ENCODE measurements around the gene NSD2.
"Not testable (repeated sequence)": the region's sequence is repeated elsewhere in the genome, so short reads cannot be mapped to it uniquely, and the experiment has no call there.

NSD2 gene

DNA sequence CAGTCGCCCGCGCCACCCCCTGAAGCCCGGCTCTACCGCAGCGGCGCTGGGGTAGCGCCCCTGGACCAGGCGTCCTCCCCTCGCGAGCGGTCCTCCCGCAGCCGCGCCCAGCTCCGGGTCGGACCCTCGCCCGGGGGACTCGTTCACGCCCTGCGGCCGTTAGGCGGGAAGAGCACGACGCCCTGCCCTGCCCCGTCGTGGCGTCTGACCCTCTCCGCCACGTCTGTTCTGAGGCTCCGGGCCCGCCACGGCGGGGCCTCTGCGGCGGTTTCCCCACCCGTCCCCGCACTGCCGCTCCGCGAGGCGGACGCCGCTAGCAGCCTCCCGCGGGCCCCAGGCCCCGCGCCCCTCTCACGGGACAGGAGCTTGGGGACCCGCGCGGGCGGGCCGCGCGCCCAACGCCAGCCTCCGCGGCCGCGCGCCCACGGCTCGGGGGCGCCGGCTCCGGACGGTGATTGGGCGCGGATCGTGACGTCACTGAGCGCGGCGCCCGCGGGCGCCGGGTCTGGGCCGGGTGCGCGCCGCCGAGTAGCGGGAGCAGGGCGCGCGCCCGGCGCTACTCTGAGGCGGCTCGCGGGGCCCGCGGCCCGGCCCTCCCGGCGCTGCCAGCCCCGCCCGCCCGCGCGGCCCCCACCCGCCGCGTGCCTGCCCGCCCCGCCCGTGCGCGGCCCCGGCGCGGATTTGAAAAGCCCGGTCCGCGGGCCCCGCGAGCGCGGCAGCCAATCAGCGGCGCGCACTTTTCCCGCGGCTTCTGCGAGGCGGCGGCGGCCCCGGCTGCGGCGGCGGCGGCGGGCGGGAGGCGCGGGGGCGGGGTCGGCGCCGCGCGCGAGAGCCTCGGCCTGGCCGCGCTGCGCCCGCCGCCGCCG lies at the start of gene NSD2:
NSD2 (plus strand) TSS at position 816 of the 866 bp plus-strand sequence. CDS start 29,262 bp downstream, outside the sequence.
- peak; percentile 90 for DNase-seq

DNA sequence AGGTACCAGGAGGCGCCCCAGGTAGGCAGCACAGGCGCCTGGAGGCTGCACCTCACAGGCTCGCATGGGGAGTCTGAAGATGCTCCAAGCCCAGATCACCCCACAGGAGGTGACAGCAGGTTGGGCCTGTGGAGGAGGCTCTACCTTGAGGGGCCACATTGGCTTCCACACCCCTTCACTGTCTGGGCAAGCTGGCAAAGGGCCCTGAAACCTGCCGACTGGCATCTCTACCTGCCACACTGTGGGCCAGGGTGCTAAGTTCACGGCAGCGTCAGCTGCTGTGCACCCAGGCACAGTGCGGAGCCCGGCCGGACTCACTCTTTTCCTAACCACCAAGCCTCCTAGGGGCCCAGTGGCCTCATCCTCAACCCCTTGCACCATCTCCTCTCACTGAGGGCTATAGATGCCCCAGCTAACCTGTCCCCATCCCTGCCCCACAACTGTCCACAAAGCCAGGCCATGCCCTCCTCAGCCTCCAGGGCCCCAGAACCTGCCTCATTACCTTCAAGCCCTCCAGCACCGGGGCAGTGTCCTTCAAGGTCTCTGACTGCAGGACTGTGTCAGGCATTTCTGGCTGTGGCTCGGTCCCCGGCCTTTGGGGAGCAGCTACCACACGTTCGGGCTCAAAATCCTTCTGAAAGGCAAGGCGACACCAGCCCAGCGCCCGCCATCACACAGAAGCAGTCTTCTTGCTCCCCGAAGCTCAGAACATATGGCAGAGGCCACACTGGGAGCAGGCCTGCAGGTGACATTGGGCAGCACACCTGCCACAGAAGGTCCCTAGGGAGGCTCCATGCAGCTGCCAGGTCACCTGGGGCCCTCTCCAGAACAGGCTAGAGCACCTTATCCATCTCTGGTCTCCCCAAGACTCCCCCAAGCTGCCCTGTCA lies 49.3 kb upstream of the NSD2 start:
- DNase-seq, result no peak

DNA sequence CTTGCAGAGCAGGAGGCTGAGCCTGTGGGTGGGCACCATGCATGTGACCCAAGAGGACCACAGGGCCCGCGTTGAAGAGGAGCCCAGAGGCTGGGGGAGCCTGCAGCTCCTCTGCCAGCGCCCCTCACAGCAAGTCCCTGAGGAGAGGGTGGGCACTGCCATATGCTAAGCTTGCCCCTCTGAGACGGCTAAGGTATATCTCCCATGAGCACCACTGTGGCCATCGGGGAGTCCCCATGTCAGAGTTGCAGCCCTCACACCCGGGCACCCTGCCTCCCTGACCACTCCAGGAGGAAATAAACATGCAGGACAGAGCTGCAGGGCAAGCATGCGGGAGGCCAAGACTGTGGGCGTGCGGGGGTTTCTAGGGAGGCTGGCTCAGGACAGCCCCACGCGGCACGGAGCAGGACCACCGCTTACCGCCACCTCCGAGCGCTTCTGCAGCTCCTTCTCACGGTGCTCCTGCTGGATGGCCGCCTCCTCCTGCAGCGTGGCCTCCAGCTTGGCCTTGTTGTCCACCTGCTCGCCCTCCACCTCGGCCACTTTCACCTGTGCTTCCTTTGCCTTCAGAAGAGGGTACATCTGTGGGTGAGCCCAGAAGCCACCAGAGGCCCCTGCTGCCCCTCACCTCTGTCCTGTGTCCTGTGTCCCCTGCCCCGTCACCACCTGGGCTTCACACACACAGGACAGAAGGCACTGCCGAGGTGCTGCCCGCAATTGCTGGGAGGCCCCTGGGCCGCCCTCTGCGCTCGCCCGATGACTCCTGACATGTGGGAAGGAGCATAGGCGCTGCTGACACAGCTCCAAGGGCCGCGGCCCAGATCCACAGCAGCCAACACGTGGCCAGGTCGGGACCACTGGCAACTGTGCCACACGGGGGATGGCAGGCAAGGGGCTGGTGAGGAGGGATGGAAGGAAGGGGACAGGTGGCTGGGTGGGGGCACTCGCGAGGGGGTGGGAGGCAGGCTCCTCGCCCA lies 48.3 kb upstream of the NSD2 start:
- no peak for DNase-seq

DNA sequence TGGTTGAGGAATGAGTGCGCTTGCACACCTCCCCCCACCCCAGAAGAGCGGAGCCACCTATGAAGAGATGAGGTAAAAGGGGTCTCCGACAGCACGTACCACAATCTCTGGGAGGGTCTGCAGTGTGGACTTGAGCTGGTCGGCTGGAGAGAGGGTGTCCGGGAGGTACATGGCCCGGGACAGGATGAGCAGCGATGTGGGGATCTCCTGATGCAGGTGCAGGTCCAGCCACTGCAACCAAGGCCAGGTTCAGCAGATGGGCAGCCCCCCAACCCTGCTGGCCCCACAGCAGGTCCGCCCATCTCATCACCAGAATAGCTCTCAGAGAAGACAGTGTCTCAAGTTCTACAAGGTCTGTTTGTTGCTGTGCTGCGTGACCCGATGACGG lies 47.7 kb upstream of the NSD2 start:
- DNase-seq, result no peak

DNA sequence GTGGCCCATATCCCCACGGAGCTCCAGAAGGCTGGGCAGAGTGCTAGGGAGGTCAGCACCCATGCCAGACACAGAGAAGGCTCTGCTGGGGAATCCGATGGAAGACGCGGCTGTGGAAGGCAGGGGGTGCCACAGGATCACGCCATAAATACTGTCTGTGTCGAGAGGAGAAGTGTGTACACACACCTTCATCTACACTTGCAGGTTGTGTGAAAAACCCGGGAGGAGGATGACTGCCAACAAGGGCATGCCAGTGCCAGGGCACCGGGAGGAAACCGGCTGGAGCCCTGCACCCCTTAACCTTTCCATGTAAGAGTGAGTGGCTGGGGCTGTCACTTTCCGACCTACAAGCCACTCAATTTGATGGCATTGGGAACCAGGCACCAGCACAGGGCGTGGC lies 46.4 kb upstream of the NSD2 start:
- no peak for DNase-seq

DNA sequence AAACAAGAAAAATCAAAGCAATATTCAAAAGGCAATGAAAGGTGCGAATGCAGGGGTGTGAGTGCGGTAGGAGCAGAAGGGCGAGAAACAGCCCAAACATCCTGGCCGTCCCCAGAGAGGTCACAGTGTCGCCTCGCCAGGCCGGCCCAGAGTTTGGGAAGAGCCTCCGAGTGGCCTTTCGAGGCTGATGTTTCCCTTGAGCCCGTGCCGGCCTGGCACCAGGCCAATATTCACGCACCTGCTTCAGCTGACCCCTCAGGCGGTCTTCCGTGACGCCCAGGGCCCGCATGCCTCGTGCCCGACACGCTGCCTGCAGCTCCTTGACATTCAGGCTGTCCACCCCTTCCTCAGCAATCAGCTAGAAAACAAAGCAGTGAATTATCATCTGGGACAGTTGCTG lies 45.9 kb upstream of the NSD2 start:
- no peak for DNase-seq

DNA sequence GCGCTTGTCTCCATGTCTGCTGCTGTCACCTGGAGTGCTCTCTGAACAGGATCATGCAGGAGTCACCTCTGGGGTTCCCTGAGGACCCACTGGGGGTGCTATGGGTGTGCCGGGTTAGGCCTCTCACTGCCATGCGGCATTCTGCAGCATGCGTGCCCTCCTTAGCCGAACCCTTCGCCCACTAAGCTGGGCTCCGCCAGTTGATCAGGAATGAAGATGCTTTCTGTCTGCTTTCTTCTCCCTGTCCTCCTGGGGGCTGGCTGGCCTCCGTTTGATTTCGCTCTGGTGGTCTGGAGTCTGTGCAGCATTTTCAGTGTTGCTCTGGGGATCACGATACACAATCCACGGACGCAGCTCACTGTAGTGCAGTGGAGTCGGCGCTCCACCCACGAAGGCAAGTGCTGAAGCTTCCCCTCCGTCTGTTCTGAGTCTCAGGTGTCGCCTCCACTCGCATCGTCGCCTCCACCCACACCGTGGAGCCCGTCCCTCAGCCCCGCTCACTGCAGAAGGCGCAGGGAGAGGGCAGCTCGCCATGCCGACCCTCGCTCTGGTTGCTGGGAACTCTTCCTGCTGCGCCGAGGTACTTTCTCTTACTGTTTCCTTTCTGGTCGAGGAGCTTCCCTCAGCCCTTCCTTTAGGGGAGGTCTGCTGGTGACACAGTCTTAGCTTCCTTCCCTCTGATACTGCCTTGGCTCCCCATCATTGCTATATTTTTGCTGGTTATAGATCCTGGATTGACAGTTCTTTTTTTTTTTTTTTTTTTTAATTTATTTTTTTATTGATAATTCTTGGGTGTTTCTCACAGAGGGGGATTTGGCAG lies 44.5 kb upstream of the NSD2 start:
- no peak for DNase-seq

DNA sequence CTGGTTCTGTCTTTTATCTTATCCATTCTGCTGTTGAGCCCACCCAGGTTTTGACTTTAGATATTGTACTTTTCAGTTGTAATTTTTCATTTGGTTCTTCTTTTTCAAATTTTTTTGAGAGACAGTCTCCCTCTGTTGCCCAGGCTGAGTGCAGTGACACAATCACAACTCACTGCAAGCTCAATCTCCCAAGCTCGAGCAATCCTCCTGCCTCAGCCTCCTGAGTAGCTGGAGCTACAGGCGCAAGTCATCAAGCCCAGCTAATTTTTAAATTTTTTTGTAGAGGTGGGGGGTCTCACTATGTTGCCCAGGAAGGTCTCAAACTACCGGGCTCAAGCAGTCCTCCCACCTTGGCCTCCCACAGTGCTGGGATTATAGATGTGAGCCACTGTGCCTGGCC lies 41.0 kb upstream of the NSD2 start:
- no peak for DNase-seq

DNA sequence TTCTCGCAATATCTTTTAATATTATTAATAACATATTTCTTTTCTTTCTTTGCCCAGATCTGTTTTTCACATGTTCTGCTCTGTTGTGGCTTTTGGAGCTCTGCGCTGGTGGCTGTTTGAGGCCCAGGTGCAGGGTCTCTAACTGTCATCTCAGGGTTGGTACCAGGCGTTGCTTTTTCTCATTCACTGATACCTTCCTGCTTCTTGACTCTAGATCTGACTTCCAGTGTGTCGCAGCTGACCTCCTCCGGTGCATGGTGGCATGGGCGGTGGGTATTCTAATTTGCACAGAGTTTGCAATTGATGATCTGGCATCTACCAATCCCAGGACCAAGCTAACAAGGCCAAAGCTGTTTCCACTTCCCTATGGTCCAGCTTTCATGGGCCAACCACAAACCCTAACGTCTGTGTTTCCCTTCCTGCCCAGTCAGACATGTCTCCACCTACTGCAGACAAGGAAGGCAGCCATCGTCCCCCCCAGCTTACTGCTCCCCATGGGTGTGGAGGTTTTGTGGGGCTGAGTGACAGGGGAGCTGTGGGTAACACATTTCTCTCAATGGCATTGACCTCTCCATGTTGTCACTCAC lies 40.5 kb upstream of the NSD2 start:
- DNase-seq, result no peak

DNA sequence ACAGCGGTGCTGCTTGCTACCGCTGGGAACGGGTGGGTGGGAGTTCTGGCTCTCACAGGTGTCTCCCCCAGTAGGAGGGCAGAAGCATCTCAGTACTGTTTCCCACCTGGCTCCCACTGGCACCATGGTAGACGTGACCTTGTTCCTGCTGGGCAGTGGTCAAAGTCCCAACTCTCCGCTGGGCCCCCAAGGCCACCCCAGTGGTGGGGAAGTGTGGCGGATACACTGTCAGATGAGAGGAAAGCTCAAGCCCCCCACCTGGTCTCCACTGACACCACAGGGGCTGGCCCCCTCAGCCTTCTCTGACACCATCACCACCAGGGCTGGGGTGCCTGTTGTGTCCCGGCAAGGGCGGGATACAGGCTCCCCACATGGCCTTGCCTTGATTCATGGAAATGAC lies 39.9 kb upstream of the NSD2 start:
- DNase-seq, result no peak

DNA sequence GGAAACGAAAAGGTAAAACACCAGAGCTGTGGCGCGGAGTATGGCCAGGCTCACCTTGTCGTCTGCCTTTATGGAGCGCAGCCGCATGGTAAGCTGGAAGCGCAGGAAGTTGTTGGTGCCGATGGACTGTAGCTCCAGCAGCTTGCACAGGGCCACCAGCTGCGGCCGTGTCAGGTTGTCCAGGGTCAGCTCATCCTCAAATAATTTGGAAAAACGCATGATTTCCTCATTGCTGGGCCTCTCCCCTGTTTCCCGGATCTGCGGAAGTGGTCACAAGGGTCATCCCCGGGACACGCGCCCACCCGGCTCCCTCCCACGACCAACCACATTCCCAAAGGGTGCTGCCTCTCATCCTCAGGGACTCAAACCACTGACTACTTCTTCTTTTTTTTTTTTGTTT lies 38.5 kb upstream of the NSD2 start:
- DNase-seq, result no peak

DNA sequence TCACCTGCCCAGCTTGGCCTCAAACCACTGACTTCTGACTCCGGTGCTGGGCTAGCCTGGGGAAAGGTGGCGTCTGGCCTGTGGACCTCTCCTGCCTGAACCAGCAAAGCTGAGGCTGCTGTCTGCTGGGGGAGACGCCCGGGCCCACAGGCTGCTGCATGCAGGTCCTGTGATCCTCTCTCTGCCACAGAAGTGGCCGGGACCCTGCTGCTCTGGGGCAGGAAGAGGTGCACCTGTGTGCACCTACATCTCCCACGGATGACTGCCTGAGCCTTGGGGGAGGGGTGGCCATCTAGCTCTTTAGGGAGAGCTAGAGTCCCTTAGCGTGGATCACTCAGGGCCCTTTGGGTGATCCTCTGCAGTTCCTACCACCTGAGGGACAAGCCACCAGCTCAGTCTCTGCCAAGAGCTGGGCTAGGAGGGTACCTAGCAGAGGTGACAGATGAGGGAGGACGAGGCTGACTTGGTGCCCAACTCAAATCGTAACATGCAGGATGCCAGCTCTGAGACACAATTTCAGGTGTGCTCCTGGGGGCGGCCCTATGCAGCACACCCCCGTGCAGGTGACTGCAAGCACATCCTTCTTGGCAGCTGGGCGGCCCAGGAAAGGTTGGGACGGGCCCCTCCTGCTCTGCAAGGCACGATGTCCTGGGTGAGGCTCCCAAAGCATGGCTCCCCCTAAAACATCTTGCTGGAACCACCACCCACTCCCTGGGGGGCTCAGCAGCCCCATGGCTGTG lies 37.7 kb upstream of the NSD2 start:
- DNase-seq, result no peak

DNA sequence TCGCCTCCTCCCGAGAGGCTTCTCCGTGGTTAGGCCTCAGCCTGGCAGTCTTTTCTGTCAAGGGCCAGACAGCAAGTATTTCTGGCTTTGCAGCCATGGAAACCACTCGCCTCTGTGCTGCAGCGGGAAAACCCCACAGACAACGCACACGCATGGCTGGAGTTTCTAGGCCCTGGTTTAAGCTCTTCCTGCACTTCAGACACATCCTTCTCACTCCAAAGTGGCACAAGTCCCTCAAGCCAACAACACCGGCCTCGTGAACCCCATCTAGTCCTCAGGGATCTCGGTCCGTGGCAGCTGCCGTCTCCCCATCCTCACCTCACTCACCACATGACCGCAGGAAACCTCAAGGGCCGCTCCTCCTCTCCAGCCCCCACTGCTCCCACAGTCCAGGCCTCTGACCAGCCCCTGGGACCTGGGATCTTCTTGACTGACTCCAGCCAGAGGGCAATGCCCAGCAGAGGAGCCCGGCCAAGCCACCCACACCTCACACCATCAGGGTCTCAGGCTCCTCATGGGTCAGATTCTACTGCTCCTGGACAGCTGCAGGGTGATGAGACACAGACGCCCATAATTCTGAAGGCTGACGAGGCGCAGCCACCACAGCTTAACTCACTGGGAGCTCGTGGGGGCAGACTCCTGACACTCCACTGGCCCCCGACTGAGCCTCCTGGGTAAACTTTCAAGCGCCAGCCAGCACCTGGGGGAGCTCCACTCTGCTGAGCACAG lies 37.0 kb upstream of the NSD2 start:
- no peak for DNase-seq

DNA sequence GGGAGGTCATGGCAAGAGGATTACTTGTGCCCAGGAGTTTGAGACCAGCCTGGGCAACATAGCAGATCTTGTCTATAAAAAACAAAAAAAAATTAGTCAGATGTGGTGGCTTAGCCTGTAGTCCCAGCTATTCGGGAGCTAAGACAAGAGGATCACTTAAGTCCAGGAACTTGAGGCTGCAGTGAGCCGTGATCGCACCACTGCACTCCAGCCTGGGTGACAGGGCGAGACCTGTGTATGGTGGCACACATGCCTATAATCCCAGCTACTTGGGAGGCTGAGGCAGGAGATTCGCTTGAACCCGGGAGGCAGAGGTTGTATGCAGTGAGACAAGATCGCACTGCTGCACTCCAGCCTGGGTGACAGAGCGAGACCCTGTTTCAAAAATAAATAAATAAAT lies 35.4 kb upstream of the NSD2 start:
- DNase-seq, result not testable (repeated sequence)

DNA sequence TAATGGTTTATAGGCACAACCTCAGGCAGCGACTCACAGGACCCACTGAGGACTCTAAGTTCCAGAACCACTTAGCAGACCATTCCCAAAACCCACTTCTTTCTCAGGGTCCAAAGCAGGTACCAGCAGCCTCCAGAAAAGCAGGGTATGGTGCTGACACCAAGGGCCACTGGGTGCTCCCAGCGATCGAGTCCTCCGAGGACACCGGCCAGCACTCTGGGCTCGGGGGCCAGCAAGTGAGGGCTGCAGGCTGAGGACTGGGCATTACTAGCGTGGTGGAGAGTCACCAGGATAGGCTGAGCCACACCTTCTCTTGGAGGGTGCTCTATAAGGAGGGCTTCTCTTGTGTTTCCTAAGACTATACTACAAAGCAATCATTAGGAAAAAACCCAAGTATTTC lies 34.5 kb upstream of the NSD2 start:
- no peak for DNase-seq

DNA sequence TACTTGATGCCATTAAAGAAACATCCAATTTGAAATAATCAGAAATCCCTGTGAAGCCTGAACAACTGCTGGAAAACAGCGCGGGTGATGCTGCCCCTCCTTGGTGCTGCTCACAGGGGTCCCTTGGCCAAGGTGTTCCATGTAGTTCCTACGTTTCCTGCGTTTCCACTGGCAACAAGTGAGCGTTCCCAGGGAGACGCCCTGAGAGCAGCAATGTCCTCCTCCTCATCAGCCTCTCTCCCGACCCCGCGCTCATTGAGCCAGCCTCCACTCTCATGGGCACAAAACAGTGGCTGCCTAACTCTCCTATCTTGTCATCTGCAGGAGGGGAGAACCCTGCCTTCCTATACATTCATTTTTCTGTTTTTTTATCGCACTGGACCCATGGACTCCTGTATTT lies 34.1 kb upstream of the NSD2 start:
- no peak for DNase-seq

DNA sequence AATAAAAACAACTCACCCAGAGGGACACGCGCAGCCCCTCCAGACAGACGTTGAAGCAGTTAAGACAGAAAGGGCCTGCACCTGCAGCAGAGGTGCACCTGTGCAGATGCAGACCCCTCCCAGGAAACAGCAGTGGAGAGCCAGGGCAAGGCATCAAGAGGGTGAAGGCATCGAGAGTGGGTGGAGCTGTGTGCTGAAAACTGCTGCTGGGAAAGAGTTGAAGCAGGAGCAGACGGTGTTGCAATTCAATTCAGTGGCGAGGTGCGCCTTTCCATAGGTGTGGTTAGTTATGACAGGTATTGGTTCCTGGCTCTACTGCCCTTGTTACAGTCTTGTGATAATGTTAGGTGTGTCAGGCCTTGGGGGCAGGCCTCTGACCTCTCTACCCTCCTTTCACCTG lies 31.9 kb upstream of the NSD2 start:
- no peak for DNase-seq

DNA sequence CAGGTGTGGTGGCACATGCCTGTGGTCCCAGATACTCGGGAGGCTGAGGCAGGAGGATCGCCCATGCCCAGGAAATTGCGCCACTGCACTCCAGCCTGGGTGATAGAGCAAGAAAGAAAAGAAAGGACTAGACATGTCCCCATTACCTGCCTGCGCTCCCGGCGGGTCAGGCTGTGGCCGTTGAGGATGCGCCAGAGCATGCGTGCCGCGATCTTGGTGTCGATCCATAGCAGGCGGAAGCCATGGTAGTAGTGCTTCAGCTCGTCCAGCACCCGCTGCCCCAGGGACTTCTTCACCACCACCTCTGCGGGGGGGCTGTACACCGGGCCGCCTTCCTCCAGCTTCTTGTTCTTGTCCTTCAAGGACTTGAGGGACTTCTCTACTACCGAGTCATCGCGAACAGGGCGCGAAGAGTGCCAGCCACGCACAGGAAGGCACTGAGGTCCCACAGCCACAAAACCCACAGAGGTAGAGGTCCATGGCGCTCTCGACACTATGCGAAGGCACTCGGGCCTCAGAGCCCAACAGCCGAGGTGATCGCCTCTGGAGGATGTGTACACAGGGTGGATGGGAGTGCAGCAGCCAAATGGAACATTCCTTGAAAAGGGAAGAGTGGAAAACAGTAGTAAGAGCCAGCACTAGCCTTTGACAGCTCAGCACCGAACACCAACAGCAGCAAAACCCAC lies 29.8 kb upstream of the NSD2 start:
- DNase-seq, result no peak

DNA sequence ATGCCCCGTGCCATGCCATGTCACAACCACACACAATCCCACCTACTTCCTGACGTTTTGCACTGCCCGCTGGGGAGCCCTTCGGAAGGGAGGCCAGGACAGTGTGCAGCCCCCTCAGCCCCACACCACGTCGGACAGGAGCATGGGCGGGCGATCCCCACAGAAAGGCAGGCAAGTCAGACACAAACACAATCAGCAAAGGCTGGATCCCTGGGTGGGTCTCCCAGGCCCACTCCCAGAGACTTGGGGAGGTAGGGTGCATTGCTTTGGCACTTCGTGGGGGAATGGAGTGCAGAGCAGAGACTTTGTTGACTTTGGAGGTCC lies 29.3 kb upstream of the NSD2 start:
- DNase-seq, result no peak
